Left lung (tissue), 10 donors: ENCODE results near the gene EBF3. TPM values are rescaled to one million over a fixed set of nuclear protein-coding genes. Genes with fewer than 3 reads are reported as not detected.

Experiments
- ATAC-seq: fragments of 200-7000 bp; cut with Tn5 transposase; one replicate; pipeline ENCODE4 v1.9.1; 2020; ENCODE audit warnings: moderate library complexity
- DNase-seq, 4 donors: peaks; one replicate each; pipeline ENCODE4 v3.0.0-alpha.2; 2013 to 2020
- H3K27ac ChIP-seq, 2 donors: fragments of 200-600 bp; sonication (generic) in 1 of 2; one replicate each; pipeline versions ENCODE4 v1.5.0 to v1.8.0; 2020 to 2021
- H3K27me3 ChIP-seq, 2 donors: fragments of 200-600 bp; sonication (generic) in 1 of 2; one replicate each; pipeline versions ENCODE4 v1.5.0 to v1.8.0; 2020 to 2021
- H3K36me3 ChIP-seq, 2 donors: fragments of 200-600 bp; sonication (generic) in 1 of 2; one replicate each; pipeline versions ENCODE4 v1.5.0 to v1.8.0; 2020 to 2021
- H3K4me1 ChIP-seq, 2 donors: fragments of 200-600 bp; one replicate each; pipeline ENCODE4 v1.8.0; 2021
- H3K4me3 ChIP-seq, 2 donors: fragments of 200-600 bp; sonication (generic) in 1 of 2; one replicate each; pipeline versions ENCODE4 v1.5.0 to v1.8.0; 2020 to 2021; ENCODE audit warnings: mild to moderate bottlenecking in 1 of 2
- H3K9me3 ChIP-seq, 2 donors: fragments of 200-600 bp; sonication (generic) in 1 of 2; one replicate each; pipeline versions ENCODE4 v1.5.0 to v1.8.0; 2020 to 2021
- CTCF ChIP-seq, 2 donors: fragments of 200-600 bp; sonication (generic) in 1 of 2; IDR thresholded peaks; one replicate each; pipeline versions ENCODE4 v1.5.0 to v1.8.0; 2021; ENCODE audit warnings: antibody characterized with exemption in 2 of 2
- intact Hi-C, 2 donors: fragments of 100-400 bp; cut with DNase I; formaldehyde crosslinking; loops; one replicate each; pipeline versions ENCODE4 v1.11.2 to v1.14.2; 2022
- polyA plus RNA-seq, 6 donors: library from polyadenylated mRNA; unstranded; fragments of 120-200 nt; gene quantifications; one replicate each; pipeline ENCODE4 v1.2.1, GENCODE V29; 2013; ENCODE audit not compliant: insufficient read length in 6 of 6
- total RNA-seq, 2 donors: library from RNA; stranded (reverse); fragmentation: NEBNext Ultra II Directional; extraction: Animal tissue kit (Norgen Biotek cat#: 25700); gene quantifications; one replicate each; pipeline ENCODE4 v1.2.1, GENCODE V29; 2021
- donor health status: DM: no; HTN: yes; CAD: no.
- donor health status: DM: no; HTN: no; CAD: no.

EBF3 gene
- total and polyA plus RNA-seq, 8 donors = 0.10 to 2.0 (median 1.4) TPM; not detected in 1

DNA sequence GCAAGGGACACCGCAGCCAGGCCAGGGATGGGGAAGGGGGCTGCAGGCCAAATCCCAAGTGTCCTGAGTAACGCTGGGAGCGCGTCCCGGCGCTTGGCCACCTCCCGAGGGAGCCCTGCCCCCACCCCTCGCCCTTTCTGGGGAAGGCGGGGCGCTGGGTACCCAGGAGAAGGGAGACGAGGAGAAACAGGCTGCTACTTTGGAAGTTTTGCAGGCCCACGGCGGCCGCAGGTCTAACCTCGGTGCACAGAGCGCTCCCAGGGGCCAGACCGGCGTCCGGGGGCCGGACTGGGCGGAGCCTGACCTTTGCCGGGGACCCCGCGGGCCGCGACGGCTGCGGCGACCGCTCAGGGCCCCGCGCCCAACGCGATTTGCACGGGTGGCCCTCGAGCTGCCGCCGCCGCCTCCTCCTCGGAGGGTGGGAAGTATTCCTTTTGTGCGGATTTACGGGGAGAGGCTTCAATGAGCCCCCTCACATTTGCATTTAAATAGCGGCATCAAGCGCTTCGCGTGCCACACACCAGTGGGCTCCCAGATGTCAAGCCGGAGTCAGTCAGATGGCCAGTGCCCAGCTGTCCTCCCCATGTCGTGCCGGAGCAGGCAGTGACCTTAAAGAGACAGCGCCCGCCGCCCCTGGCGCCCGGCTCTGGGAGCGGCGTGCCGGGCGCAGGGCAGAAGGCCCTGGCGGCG, 3.0 kb upstream of the EBF3 start:
- Histone ChIP-seq H3K4me1 (peaks cover 0 to 60% of the 10 kb centered on the region in 2 donors), H3K27ac (no peak overlapping the region), H3K4me3 (no peak overlapping the region), H3K9me3 (no peaks in the 10 kb centered on the region), H3K27me3 (peaks cover 95 to 100% of the 10 kb centered on the region in 2 donors), H3K36me3 (no peaks in the 10 kb centered on the region)
- TF ChIP-seq CTCF (IDR thresholded peaks at IDR 0.05) = no peak
- intact Hi-C loops = loop anchor here in 1 of 2 donors (10.0 kb wide), 1 partner anchor 932 kb away; no protein-coding TSS in a partner anchor
- ATAC-seq (no peak), DNase-seq (no peak)

- intact Hi-C loops = loop anchor here in 1 of 2 donors (10.0 kb wide), 1 partner anchor 932 kb away; no protein-coding TSS in a partner anchor
- ATAC-seq (no peak), DNase-seq (no peak)
- Histone ChIP-seq H3K36me3 (no peaks in the 10 kb centered on the region), H3K4me1 (peaks cover 0 to 54% of the 10 kb centered on the region in 2 donors), H3K9me3 (no peaks in the 10 kb centered on the region), H3K27me3 (peaks cover 96 to 100% of the 10 kb centered on the region in 2 donors), H3K4me3 (no peak overlapping the region), H3K27ac (no peak overlapping the region)
- TF ChIP-seq CTCF (IDR thresholded peaks at IDR 0.05) = no peak
Observed at GRCh38 chr10:129966370-129966888, 2.4 kb upstream of the EBF3 start.

- Histone ChIP-seq H3K4me1 (peaks cover 0 to 49% of the 10 kb centered on the region in 2 donors), H3K4me3 (no peak overlapping the region), H3K27me3 (peaks cover 96 to 100% of the 10 kb centered on the region in 2 donors), H3K27ac (no peak overlapping the region), H3K9me3 (no peaks in the 10 kb centered on the region), H3K36me3 (no peaks in the 10 kb centered on the region)
- TF ChIP-seq CTCF (IDR thresholded peaks at IDR 0.05) = no peak
- intact Hi-C loops = loop anchor here in 1 of 2 donors (10.0 kb wide), 1 partner anchor 931 kb away; no protein-coding TSS in a partner anchor
- no peak for DNase-seq
- ATAC-seq = no peak
Observed at GRCh38 chr10:129965959-129966358, 1.9 kb upstream of the EBF3 start.

- peaks cover 0 to 44% of the 10 kb centered on the region in 2 donors for H3K4me1 ChIP-seq
- no peaks in the 10 kb centered on the region for H3K9me3 ChIP-seq
- H3K27ac ChIP-seq = no peak overlapping the region
- intact Hi-C loops = loop anchor here in 1 of 2 donors (10.0 kb wide), 1 partner anchor 931 kb away; no protein-coding TSS in a partner anchor
- no peaks in the 10 kb centered on the region for H3K36me3 ChIP-seq
- peaks cover 96 to 100% of the 10 kb centered on the region in 2 donors for H3K27me3 ChIP-seq
- DNase-seq = no peak
- no peak overlapping the region for H3K4me3 ChIP-seq
- ATAC-seq = no peak
- no peak for TF ChIP-seq CTCF (IDR thresholded peaks at IDR 0.05)
Observed at GRCh38 chr10:129965425-129965808, 1.3 kb upstream of the EBF3 start.
